COR-L47 (cell line): Measurements from ENCODE around the gene CTNNBIP1.
"Not testable (repeated sequence)": the region's sequence is repeated elsewhere in the genome, so short reads cannot be mapped to it uniquely, and the experiment has no call there.

Experiments
- DNase-seq: peaks from one replicate; lab custom pipeline; 2025; lab: John Stamatoyannopoulos, UW

Gene CTNNBIP1

DNA sequence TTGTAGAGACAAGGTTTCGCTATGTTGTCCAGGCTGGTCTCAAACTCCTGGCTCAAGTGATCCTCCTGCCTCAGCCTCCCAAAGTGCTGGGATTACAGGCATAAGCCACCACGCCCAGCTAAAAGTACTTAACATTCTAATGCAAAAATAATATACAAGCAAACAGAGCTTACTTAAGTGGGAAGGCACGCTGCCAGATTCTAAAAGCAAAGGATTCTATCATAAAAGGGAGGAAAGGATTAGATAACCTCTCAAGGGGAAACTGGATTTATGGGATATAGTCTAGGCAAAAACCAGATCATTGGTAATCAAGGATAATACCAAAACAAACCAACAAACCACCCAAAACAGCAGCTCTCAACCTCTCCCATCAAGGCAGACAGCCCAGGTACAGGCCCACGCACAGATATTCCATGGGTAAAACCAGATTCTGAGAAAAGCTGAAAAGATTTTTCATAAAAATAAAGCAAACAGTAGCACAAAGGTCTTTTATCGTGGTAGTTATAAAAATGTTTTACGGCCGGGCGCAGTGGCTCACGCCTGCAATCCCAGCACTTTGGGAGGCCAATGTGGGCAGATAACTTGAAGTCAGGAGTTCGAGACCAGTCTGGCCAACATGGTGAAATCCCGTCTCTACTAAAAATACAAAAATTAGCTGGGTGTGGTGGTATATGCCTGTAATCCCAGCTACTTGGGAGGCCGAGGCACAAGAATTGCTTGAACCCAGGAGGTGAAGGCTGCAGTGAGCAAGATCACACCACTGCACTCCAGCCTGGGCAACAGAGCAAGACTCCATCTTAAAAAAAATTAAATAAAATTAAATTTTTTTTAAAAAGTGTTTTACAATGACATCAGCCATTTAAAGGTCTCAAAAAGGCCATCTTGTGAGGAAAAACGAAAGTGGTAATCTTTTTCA lies 106.8 kb downstream of the CTNNBIP1 start:
- DNase-seq = not testable (repeated sequence)

DNA sequence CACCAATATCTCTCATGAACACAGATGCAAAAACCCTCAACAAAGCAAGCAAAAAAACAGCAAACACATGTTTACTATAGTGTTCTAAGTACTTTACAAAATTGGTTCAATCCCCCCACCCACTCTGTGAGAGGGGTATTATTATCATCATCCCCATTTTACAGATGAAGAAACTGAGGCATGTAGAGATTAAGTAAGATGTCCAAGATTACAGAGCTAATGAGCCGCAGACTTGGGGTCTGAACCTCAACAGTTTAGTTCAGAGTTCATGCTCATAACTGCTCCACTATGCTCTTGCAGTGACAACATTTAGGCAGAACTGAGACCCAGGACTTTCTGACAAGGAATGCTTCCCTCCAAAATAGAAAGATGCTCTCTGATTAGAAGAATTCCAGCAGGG lies 108.2 kb downstream of the CTNNBIP1 start:
- no peak for DNase-seq
